MCF 10A (cell line): ENCODE results near the gene AP3D1. TPM values are rescaled to one million over a fixed set of nuclear protein-coding genes. Genes with fewer than 3 reads are reported as not detected.

Experiments used
- BruUV-seq: library from RNA; stranded (reverse); fragments of 400-500 nt; replicated peaks from 2 replicates; lab custom pipeline; 2021; lab: Mats Ljungman, UMichigan
- CTCF ChIA-PET: fragments of 300-600 bp; sonication (Branson Sonifier 250); formaldehyde crosslinking; extraction: SDS; loops from one replicate; lab custom pipeline; 2021; ENCODE audit warnings: antibody characterized with exemption, inconsistent platforms; lab: Yijun Ruan, JAX
- POLR2A ChIA-PET: fragments of 300-600, 350-650 bp; sonication (Branson Sonifier 250); formaldehyde crosslinking; extraction: SDS; loops from one replicate; lab custom pipeline; 2020; ENCODE audit warnings: antibody characterized with exemption, inconsistent platforms; lab: Yijun Ruan, JAX
- DNase-seq: peaks from one replicate; pipeline ENCODE4 v3.0.0-alpha.2; 2018; ENCODE audit not compliant: unreplicated experiment
- H3K27ac Mint-ChIP-seq: one replicate; pipeline ENCODE4 v1.8.0; 2022; ENCODE audit warnings: mild to moderate bottlenecking, low read depth, mixed read lengths; ENCODE audit not compliant: unreplicated experiment
- H3K27me3 Mint-ChIP-seq: one replicate; pipeline ENCODE4 v1.8.0; 2022; ENCODE audit warnings: mixed read lengths; ENCODE audit not compliant: insufficient read depth, unreplicated experiment
- H3K36me3 Mint-ChIP-seq: one replicate; pipeline ENCODE4 v1.8.0; 2022; ENCODE audit warnings: mild to moderate bottlenecking, moderate library complexity, mixed read lengths; ENCODE audit not compliant: insufficient read depth, unreplicated experiment
- H3K4me1 Mint-ChIP-seq: one replicate; pipeline ENCODE4 v1.8.0; 2022; ENCODE audit warnings: mixed read lengths; ENCODE audit not compliant: insufficient read depth, unreplicated experiment
- H3K4me3 Mint-ChIP-seq: one replicate; pipeline ENCODE4 v1.8.0; 2022; ENCODE audit warnings: mild to moderate bottlenecking, moderate library complexity, mixed read lengths; ENCODE audit not compliant: unreplicated experiment
- H3K9me3 Mint-ChIP-seq: one replicate; pipeline ENCODE4 v1.8.0; 2022; ENCODE audit warnings: mixed read lengths; ENCODE audit not compliant: unreplicated experiment
- intact Hi-C: fragments of 100-400 bp; cut with micrococcal nuclease; formaldehyde crosslinking; loops from 2 replicates; pipeline ENCODE4 v1.14.1; 2022
- total RNA-seq: library from RNA; stranded (reverse); gene quantifications from 2 replicates; pipeline ENCODE4 v1.2.3, GENCODE V29; 2022
- TF ChIP-seq, protein P1 (sequence below): fragments of 200-600 bp; IDR thresholded peaks from one replicate; pipeline ENCODE4 v1.8.0; 2022; ENCODE audit warnings: antibody characterized with exemption, mild to moderate bottlenecking; ENCODE audit not compliant: unreplicated experiment

AP3D1 gene
- total RNA-seq, 1 experiment from 2014 or later = 181 TPM

DNA sequence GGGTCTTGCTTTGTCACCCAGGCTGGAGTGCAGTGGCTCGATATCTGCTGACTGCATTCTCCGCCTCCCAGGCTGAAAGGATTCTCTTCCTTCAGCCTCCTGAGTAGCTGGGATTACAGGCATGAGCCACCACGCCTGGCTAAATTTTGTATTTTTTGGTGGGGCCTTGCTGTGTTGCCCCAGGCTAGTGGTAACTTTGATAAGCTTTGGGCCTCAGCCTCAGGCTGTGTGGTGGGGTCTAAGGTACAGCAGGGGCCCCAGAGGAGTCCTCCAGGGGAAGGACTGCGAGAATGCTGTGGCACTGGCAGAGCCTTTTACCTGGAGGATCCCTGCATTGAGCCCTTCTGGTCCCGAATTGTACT is 19.6 kb upstream of the AP3D1 start:
- CTCF ChIA-PET = interaction anchor here (0.6 to 1.8 kb wide), 2 partner anchors 15 to 1095 kb away, joined by 3 to 5 read pairs; no protein-coding TSS in a partner anchor
- H3K27ac Mint-ChIP-seq = no peak overlapping the region
- no peaks in the 10 kb centered on the region for H3K27me3 Mint-ChIP-seq
- intact Hi-C loops = no loop called here
- DNase-seq = no peak
- no peaks in the 10 kb centered on the region for H3K9me3 Mint-ChIP-seq
- H3K4me1 Mint-ChIP-seq = peaks cover 21% of the 10 kb centered on the region
- TF ChIP-seq, protein P1, sequence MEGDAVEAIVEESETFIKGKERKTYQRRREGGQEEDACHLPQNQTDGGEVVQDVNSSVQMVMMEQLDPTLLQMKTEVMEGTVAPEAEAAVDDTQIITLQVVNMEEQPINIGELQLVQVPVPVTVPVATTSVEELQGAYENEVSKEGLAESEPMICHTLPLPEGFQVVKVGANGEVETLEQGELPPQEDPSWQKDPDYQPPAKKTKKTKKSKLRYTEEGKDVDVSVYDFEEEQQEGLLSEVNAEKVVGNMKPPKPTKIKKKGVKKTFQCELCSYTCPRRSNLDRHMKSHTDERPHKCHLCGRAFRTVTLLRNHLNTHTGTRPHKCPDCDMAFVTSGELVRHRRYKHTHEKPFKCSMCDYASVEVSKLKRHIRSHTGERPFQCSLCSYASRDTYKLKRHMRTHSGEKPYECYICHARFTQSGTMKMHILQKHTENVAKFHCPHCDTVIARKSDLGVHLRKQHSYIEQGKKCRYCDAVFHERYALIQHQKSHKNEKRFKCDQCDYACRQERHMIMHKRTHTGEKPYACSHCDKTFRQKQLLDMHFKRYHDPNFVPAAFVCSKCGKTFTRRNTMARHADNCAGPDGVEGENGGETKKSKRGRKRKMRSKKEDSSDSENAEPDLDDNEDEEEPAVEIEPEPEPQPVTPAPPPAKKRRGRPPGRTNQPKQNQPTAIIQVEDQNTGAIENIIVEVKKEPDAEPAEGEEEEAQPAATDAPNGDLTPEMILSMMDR = no peak
- no peak overlapping the region for H3K4me3 Mint-ChIP-seq
- H3K36me3 Mint-ChIP-seq = peaks cover 11% of the 10 kb centered on the region
- POLR2A ChIA-PET = no interaction called here
- BruUV-seq = no TSS peak

DNA sequence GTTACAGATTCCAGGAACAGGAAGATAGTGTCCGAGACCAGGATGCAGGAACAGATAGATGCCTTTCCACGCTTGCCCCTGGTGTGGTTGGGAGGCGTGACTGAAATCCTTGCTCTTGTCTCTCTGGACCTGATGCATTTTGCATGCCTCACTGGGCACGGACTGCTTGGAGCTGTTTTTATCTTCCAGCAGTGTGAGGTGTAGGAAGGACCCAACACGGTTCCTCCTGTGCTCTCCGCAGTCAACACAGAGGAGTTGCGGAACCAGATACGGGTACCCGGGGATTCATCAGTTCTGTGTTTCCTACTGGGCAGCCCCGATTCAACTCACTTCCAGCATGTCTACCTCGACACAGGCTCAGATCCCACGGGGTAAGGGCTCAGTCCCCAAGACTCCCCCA is 18.9 kb upstream of the AP3D1 start:
- BruUV-seq = no TSS peak
- CTCF ChIA-PET = interaction anchor here (0.6 to 1.1 kb wide), 3 partner anchors 15 to 734 kb away, joined by 3 to 5 read pairs (median 3); no protein-coding TSS in a partner anchor

DNA sequence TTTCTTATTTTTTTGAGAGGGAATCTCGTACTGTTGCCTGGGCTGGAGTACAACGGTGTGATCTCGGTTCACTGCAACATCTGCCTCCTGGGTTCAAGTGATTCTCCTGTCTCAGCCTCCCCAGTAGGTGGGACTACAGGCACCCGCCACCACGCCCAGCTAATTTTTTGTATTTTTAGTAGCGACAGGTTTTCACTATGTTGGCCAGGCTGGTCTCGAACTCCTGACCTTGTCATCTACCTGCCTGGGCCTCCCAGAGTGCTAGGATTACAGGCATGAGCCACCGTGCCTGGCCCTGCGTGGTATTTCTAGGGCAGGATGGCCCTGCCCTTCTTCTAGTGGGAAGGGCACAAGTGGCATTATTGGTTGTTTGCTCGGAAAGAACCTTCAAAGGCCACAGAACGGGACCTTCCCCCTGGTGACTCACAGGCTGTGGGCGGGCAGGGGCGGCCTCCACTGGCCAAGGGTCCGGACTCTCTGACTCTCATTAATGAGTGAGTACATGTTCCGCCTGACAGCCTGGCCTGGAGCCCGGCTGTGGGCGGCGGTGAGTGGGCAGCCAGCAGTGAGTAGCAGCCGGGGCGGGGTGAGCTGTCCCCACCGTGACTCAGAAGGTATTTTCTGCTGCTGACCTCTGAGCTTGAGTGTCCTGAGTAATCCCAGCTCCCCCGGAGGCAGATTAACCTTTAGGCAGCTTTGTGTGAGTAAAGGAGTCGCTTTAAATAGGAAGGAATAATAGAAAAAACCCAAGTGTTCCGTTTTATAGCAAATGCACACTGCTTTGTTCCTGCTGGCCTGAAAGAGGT is 17.5 kb upstream of the AP3D1 start:
- POLR2A ChIA-PET = interaction anchor here (0.6 to 1.9 kb wide), 10 partner anchors 13 to 91 kb away, joined by 3 to 8 read pairs (median 4); partner anchors contain the start of genes AP3D1 and PLEKHJ1
- H3K36me3 Mint-ChIP-seq = peaks cover 3% of the 10 kb centered on the region
- H3K27me3 Mint-ChIP-seq = no peaks in the 10 kb centered on the region
- intact Hi-C loops = loop anchor here (2.0 to 5.0 kb wide), 2 partner anchors 18 to 448 kb away; partner anchors contain the start of gene AP3D1
- H3K27ac Mint-ChIP-seq = peak overlapping the region; percentile 96
- peak; percentile 100 for DNase-seq
- TF ChIP-seq, protein P1 = no peak
- H3K4me3 Mint-ChIP-seq = peak overlapping the region; percentile 56
- CTCF ChIA-PET = interaction anchor here (0.8 to 1.2 kb wide), 5 partner anchors 11 to 468 kb away, joined by 3 to 7 read pairs (median 3); no protein-coding TSS in a partner anchor
- no peaks in the 10 kb centered on the region for H3K9me3 Mint-ChIP-seq
- peaks cover 20% of the 10 kb centered on the region for H3K4me1 Mint-ChIP-seq
- BruUV-seq = no TSS peak

More for the DNA sequence above, 18.9 kb upstream of the AP3D1 start:
- POLR2A ChIA-PET = interaction anchor here (1.5 to 1.9 kb wide), 4 partner anchors 19 to 90 kb away, joined by 4 to 8 read pairs (median 6); partner anchors contain the start of genes AP3D1 and PLEKHJ1
- Mint-ChIP-seq H3K9me3 (no peaks in the 10 kb centered on the region), H3K27me3 (no peaks in the 10 kb centered on the region), H3K4me1 (peaks cover 20% of the 10 kb centered on the region), H3K27ac (no peak overlapping the region), H3K4me3 (no peak overlapping the region), H3K36me3 (peaks cover 11% of the 10 kb centered on the region)
- TF ChIP-seq, protein P1 = no peak
- DNase-seq = no peak
- intact Hi-C loops = no loop called here
